GM12878 (cell line): ENCODE measurements around the gene TLE7. TPM values are rescaled to one million over a fixed set of nuclear protein-coding genes. Genes with fewer than 3 reads are reported as not detected.

Experiments used
- ATAC-seq: fragments of 200-7000 bp; cut with Tn5 transposase; 3 replicates; pipeline ENCODE4 v1.9.1; 2020; ENCODE audit warnings: mild to moderate bottlenecking, moderate library complexity
- BruUV-seq: library from RNA; stranded (reverse); fragments of 400-500 nt; replicated peaks from 2 replicates; lab custom pipeline; 2021; lab: Mats Ljungman, UMichigan
- CTCF ChIA-PET: fragments of 300-600 bp; sonication (Branson Sonifier 250); formaldehyde crosslinking; extraction: SDS; loops from one replicate; lab custom pipeline; 2021; ENCODE audit warnings: inconsistent platforms; lab: Yijun Ruan, JAX
- POLR2A ChIA-PET: fragments of 350-600 bp; formaldehyde crosslinking; extraction: SDS; loops from one replicate; lab custom pipeline; 2021; ENCODE audit warnings: inconsistent platforms; lab: Charles Lee
- RAD21 ChIA-PET: fragments of 300-600 bp; sonication (Branson Sonifier 250); formaldehyde crosslinking; loops from one replicate; lab custom pipeline; 2023; ENCODE audit warnings: antibody characterized with exemption; ENCODE audit not compliant: unreplicated experiment; lab: Charles Lee
- SMC1A ChIA-PET: fragments of 300-600 bp; sonication (Branson Sonifier 250); formaldehyde crosslinking; loops from one replicate; lab custom pipeline; 2023; ENCODE audit not compliant: unreplicated experiment, uncharacterized antibody; lab: Charles Lee
- DNase-seq: peaks from one replicate; pipeline ENCODE4 v3.0.0-alpha.2; 2011; ENCODE audit warnings: low read depth, low spot score
- FAIRE-seq: peaks from 3 replicates; lab custom pipeline; 2011; peaks lifted over from hg19 to GRCh38; lab: Jason Lieb, UNC
- H2AFZ ChIP-seq: 2 replicates; pipeline ENCODE4 v1.6.0; 2011; ENCODE audit warnings: low read depth, low read length, control low read depth; ENCODE audit not compliant: control insufficient read depth
- H3K27ac ChIP-seq: 2 replicates; pipeline ENCODE4 v1.5.1; 2011; ENCODE audit warnings: control low read depth; ENCODE audit not compliant: control insufficient read depth, insufficient read depth
- H3K27me3 ChIP-seq, 2 experiments: replicated peaks in 1 of 2; 2 replicates each; pipeline versions ENCODE4 v1.6.0 to v1.6.1; 2011; ENCODE audit warnings: low read length in 1 of 2; ENCODE audit not compliant: control insufficient read depth in 2 of 2, insufficient read depth in 2 of 2
- H3K36me3 ChIP-seq, 2 experiments: 2 replicates each; pipeline ENCODE4 v1.5.1; 2011; ENCODE audit warnings: low read length in 1 of 2; ENCODE audit not compliant: control insufficient read depth in 2 of 2, insufficient read depth in 2 of 2
- H3K4me1 ChIP-seq: 2 replicates; pipeline ENCODE4 v1.6.1; 2011; ENCODE audit warnings: mild to moderate bottlenecking, low read length, moderate library complexity, mixed read lengths; ENCODE audit not compliant: control insufficient read depth, insufficient read depth
- H3K4me2 ChIP-seq: 2 replicates; pipeline ENCODE4 v1.6.0; 2011; ENCODE audit warnings: control low read depth; ENCODE audit not compliant: control insufficient read depth, insufficient read depth
- H3K4me3 ChIP-seq: fragments of 200-600 bp; sonication (generic); 2 replicates; pipeline ENCODE4 v1.5.1; 2016
- H3K79me2 ChIP-seq: 2 replicates; pipeline ENCODE4 v1.6.0; 2011; ENCODE audit warnings: low read length; ENCODE audit not compliant: control insufficient read depth, insufficient read depth
- H3K9ac ChIP-seq: 2 replicates; pipeline ENCODE4 v1.8.0; 2011; ENCODE audit warnings: low read length, control low read depth, mixed read lengths; ENCODE audit not compliant: control insufficient read depth, insufficient read depth
- H3K9me3 ChIP-seq: replicated peaks from 3 replicates; pipeline ENCODE4 v1.5.1; 2011; ENCODE audit warnings: mild to moderate bottlenecking, low read length; ENCODE audit not compliant: control insufficient read depth, insufficient read depth
- H4K20me1 ChIP-seq: 2 replicates; pipeline ENCODE4 v1.6.0; 2011; ENCODE audit not compliant: control insufficient read depth, insufficient read depth
- BACH1 ChIP-seq: fragments of 450-650 bp; IDR thresholded peaks from 2 replicates; pipeline ENCODE4 v1.6.1; 2017; ENCODE audit warnings: mild to moderate bottlenecking, borderline replicate concordance
- CBFB ChIP-seq: IDR thresholded peaks from 2 replicates; pipeline ENCODE4 v1.6.1; 2016; ENCODE audit warnings: antibody characterized with exemption, low read depth
- CEBPZ ChIP-seq: fragments of 150-350 bp; IDR thresholded peaks from 2 replicates; pipeline ENCODE4 v1.6.1; 2016; ENCODE audit warnings: low read depth, low read length
- CHD2 ChIP-seq: IDR thresholded peaks from 2 replicates; pipeline ENCODE4 v1.6.1; 2011; ENCODE audit warnings: low read depth, low read length, improper control_type of control experiment, borderline replicate concordance
- MLLT1 ChIP-seq: fragments of 450-650 bp; IDR thresholded peaks from 2 replicates; pipeline ENCODE4 v1.6.1; 2016; ENCODE audit warnings: mild to moderate bottlenecking
- NR2F1 ChIP-seq: fragments of 450-650 bp; conservative IDR thresholded peaks from 2 replicates; pipeline ENCODE4 v1.6.1; 2017; ENCODE audit warnings: mild to moderate bottlenecking
- RFX5 ChIP-seq: IDR thresholded peaks from 2 replicates; pipeline ENCODE4 v1.6.1; 2011; ENCODE audit warnings: low read depth, low read length, improper control_type of control experiment
- RUNX3 ChIP-seq: IDR thresholded peaks from 2 replicates; pipeline ENCODE4 v1.6.1; 2012; ENCODE audit warnings: low read length, inconsistent platforms
- SMAD5 ChIP-seq: IDR thresholded peaks from 2 replicates; pipeline ENCODE4 v1.6.1; 2016; ENCODE audit warnings: antibody characterized with exemption, low read depth
- STAT1 ChIP-seq: fragments of 450-650 bp; conservative IDR thresholded peaks from 2 replicates; pipeline ENCODE4 v1.6.1; 2014; ENCODE audit warnings: antibody characterized with exemption, mild to moderate bottlenecking
- TCF3 ChIP-seq: IDR thresholded peaks from 2 replicates; pipeline ENCODE4 v1.6.1; 2012; ENCODE audit warnings: low read depth, mild to moderate bottlenecking, low read length, borderline replicate concordance; ENCODE audit not compliant: insufficient read depth
- ZBED1 ChIP-seq: IDR thresholded peaks from 2 replicates; pipeline ENCODE4 v1.6.1; 2016; ENCODE audit warnings: borderline replicate concordance
- ZBTB11 ChIP-seq: fragments of 450-650 bp; formaldehyde crosslinking; IDR thresholded peaks from 2 replicates; pipeline ENCODE4 v1.5.0; 2022; ENCODE audit warnings: mild to moderate bottlenecking, missing genetic modification characterization
- ZNF217 ChIP-seq: fragments of 450-650 bp; IDR thresholded peaks from 2 replicates; pipeline ENCODE4 v1.6.1; 2017; ENCODE audit warnings: antibody characterized with exemption, mild to moderate bottlenecking
- WGBS: methylation state at CpG from one replicate; pipeline ENCODE4 v1.1.6; 2016; ENCODE audit warnings: low lambda C conversion rate; ENCODE audit not compliant: insufficient replicate concordance, insufficient coverage; ENCODE audit errors: missing lambda C conversion rate; 5-methylcytosine and 5-hydroxymethylcytosine counted together
- in situ Hi-C: fragments of 300-500 bp; cut with MboI; formaldehyde crosslinking; loops from 9 replicates; pipeline ENCODE4 v1.14.3; 2018; ENCODE audit warnings: mixed read lengths
- intact Hi-C: fragments of 100-400 bp; cut with micrococcal nuclease; formaldehyde crosslinking; loops from one replicate; pipeline ENCODE4 v1.14.2; 2022; ENCODE audit not compliant: unreplicated experiment
- polyA plus RNA-seq, 11 experiments: library from polyadenylated mRNA; depleted of rRNA in 4 of 11; unstranded in 6 of 11; stranded (reverse) in 5 of 11; fragments of >200 nt; fragmentation: Nextera tagmentation in 4 of 11; fragmentation: Illumina TruSeq in 1 of 11; extraction: Ambion mirVana in 4 of 11; extraction: Trizol in 1 of 11; gene quantifications; 1 replicate in 1 of 11; 2 replicates in 10 of 11; pipeline versions ENCODE4 v1.2.1 to v1.2.3, GENCODE V29; 2011 to 2016; ENCODE audit warnings: inconsistent platforms in 2 of 11, missing spikeins in 2 of 11, low read depth in 1 of 11
- total RNA-seq, 4 experiments: library from RNA; depleted of rRNA in 3 of 4; stranded (reverse); fragments of >200 nt in 3 of 4; fragmentation: Illumina TruSeq in 1 of 4; extraction: Trizol in 1 of 4; gene quantifications; 2 replicates each; pipeline versions ENCODE4 v1.2.1 to v1.2.3, GENCODE V29; 2013 to 2021

TLE7 gene
- total and polyA plus RNA-seq, 10 of the 15 experiments (the other 5 are each of a cell fraction or from before 2014, with no cell fraction given), result not detected

- intact Hi-C loops (loop anchor here (1.0 to 10.0 kb wide), 2 partner anchors 22 to 633 kb away; partner anchors contain the start of genes DHX38 and TXNL4B), in situ Hi-C loops (no loop called here)
- TSS peak; percentile 84 for BruUV-seq
- DNase-seq (peak; percentile 39), FAIRE-seq (peak; percentile 52), ATAC-seq (peak; percentile 98)
- Histone ChIP-seq H3K79me2 (peaks cover 19% of the 10 kb centered on the region), H2AFZ (peak within 1 kb of the TSS; percentile 75), H3K27me3 (no peaks in the 10 kb centered on the region), H3K4me3 (peak within 1 kb of the TSS; percentile 90), H3K4me1 (no peaks in the 10 kb centered on the region), H3K36me3 (no peaks in the 10 kb centered on the region), H3K9me3 (no peaks in the 10 kb centered on the region), H4K20me1 (no peaks in the 10 kb centered on the region), H3K27ac (peak within 1 kb of the TSS; percentile 74), H3K9ac (peak within 1 kb of the TSS; percentile 90), H3K4me2 (peak within 1 kb of the TSS; percentile 88)
- POLR2A ChIA-PET, result interaction anchor here (0.6 to 1.3 kb wide), 2 partner anchors 22 to 438 kb away, joined by 3 to 10 read pairs; no protein-coding TSS in a partner anchor
- SMC1A ChIA-PET, result interaction anchor here (0.7 to 3.8 kb wide), 7 partner anchors 19 to 149 kb away, joined by 3 to 21 read pairs (median 3); no protein-coding TSS in a partner anchor
- CTCF ChIA-PET, result interaction anchor here (0.6 to 1.9 kb wide), 10 partner anchors 14 to 149 kb away, joined by 3 to 11 read pairs (median 4); no protein-coding TSS in a partner anchor
- RAD21 ChIA-PET, result interaction anchor here (0.7 to 1.4 kb wide), 5 partner anchors 22 to 149 kb away, joined by 3 to 8 read pairs (median 4); no protein-coding TSS in a partner anchor
- WGBS, result under 1% methylated on average over 52 of the region's 52 CpGs
- TF ChIP-seq ZBTB11 (CRISPR knock-in tag) (0 out of 2 replicates have a peak, but pooled peaks have one; percentile 36), CEBPZ (no peak), ZNF217 (no peak), CHD2 (peak; percentile 68), ZBED1 (0 out of 2 replicates have a peak, but pooled peaks have one; percentile 45), TCF3 (peak; percentile 86), MLLT1 (peak; percentile 86; the same call in 1 of the 2 replicates), RFX5 (0 out of 2 replicates have a peak, but pooled peaks have one; percentile 10), BACH1 (peak; percentile 78), NR2F1 (peak; percentile 82), STAT1 (peak; percentile 88), RUNX3 (peak; percentile 76), CBFB (peak; percentile 81), SMAD5 (peak; percentile 80; the same call in 1 of the 2 replicates)
Measured at GRCh38 chr16:71461686-71462648, 20.1 kb upstream of the TLE7 start, which contains the start of gene ZNF23. ZNF23 (minus strand) TSS chr16:71462247; CDS start chr16:71456796, 5,451 bp downstream.
